Measurements from ENCODE around the gene ADSS1.

ADSS1 gene

DNA sequence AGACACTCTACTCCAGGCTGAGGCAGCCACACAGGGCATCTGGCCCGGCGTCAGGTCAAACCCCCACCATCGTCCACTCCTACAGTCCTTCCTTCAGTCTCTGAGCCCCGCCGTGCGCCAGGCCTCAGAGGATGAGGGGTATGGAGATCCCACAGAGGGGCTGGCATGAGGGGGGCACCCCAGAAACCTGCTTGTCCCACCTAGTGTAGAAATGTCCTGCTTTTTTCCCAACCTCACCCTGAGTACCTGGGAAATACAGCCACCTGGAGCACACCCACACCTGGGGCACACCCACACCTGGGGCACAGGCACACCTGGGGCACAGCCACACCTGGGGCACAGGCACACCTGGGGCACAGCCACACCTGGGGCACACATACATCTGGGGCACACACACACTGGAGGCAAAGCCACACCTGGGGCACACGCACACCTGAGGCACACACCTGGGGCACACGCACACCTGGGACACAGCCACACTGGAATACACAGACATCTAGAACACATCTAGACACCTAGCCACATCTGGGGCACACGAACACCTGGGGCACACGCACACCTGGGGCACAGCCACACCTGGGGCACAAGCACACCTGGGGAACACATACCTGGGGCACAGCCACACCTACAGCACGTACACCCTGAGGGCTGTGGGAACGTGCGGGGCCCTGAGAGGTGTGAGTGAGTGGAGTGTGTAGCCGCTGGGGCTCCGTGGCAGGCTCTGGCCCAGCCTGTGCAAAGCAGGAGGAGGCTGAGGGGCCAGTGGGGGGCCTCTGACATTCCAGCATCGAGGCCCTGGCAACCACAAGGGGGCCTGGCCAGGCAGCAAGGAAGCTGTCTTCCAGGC lies 53.2 kb downstream of the ADSS1 start:
- Mint-ChIP-seq H3K27ac (no peak overlapping the region), H3K4me1 (no peaks in the 10 kb centered on the region), H3K27me3 (ENCODE audit: low read depth, poor library complexity) (no peaks in the 10 kb centered on the region), H3K36me3 (ENCODE audit: low read depth) (peaks cover 7% of the 10 kb centered on the region), H3K4me3 (no peak overlapping the region), H3K9me3 (no peaks in the 10 kb centered on the region)
- TF ChIP-seq CTCF (IDR thresholded peaks at IDR 0.05) = no peak
- DNase-seq = no peak

- Mint-ChIP-seq H3K36me3 (ENCODE audit: low read depth) (peaks cover under 1% of the 10 kb centered on the region), H3K27me3 (ENCODE audit: low read depth, poor library complexity) (no peaks in the 10 kb centered on the region), H3K9me3 (no peaks in the 10 kb centered on the region), H3K27ac (no peak overlapping the region), H3K4me3 (no peak overlapping the region), H3K4me1 (no peaks in the 10 kb centered on the region)
- no peak for TF ChIP-seq CTCF (IDR thresholded peaks at IDR 0.05)
- DNase-seq = no peak
Observed at GRCh38 chr14:104777808-104778249, 53.8 kb downstream of the ADSS1 start.

DNA sequence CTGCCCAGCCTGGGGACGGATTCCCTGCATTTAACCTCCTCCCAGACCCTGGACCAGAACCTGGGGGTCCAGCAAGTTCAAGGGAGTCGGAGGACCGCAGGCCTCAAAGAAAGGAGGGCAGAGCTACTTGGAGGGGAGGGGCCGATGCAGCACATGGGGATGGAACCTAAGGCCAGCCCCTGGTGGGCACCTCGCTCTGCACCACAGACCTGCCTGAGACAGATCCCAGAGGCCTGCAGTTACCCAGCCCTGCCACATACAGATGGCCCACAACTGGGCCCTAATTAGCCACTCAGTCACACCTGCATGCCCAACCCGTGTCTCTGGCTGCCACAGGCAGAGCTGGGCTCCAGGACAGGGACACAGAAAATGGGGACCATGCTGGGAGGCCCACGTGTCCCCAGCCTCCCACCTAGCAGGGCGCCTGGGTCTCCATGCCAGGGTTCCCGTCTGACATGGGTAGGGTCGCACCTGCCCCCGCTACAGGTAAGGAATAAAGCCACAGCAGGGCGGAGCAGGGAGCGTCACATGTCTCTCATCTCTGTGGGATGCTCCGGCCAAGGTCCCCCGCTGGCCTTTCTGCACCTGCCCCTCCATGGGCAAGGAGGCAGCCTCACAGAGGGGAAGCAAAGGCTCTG lies 54.8 kb downstream of the ADSS1 start:
- no peak for TF ChIP-seq CTCF (IDR thresholded peaks at IDR 0.05)
- Mint-ChIP-seq H3K9me3 (no peaks in the 10 kb centered on the region), H3K4me1 (no peaks in the 10 kb centered on the region), H3K27me3 (ENCODE audit: low read depth, poor library complexity) (no peaks in the 10 kb centered on the region), H3K36me3 (ENCODE audit: low read depth) (no peaks in the 10 kb centered on the region), H3K27ac (no peak overlapping the region), H3K4me3 (no peak overlapping the region)
- no peak for DNase-seq

DNA sequence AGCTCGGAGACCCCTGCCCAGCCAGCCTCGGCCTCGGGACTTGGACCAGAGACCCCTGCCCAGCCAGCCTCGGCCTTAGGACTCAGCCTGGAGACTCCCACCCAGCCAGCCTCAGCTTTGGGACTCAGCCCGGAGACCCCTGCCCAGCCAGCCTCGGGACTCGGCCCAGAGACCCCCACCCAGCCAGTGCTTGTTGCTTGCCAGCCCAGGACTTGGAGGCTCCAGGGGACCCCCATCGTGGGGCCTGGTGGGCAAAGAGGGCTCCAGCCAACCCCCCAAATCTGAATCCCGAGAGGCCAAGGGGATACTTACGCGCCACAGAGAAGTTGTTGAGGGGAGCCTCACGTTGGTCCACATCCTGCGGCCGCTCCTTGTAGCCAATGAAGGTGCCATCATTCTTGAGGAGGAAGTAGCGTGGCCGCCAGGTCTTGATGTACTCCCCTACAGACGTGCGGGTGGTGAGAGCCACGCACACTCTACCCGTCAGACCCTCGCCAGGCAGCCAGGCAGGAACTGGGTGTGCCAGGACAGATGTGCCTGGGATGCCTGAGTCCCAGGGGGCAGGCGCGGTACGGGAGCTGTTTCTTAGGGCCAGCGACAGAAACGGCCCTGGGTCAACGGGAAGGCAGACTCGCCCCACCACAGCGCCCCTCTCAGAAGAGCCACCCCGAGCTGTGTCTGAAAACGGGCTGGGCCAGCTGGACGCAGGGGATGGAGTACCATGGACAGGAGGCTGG lies 55.9 kb downstream of the ADSS1 start:
- Mint-ChIP-seq H3K4me3 (no peak overlapping the region), H3K36me3 (ENCODE audit: low read depth) (no peaks in the 10 kb centered on the region), H3K9me3 (no peaks in the 10 kb centered on the region), H3K27ac (no peak overlapping the region), H3K4me1 (no peaks in the 10 kb centered on the region), H3K27me3 (ENCODE audit: low read depth, poor library complexity) (no peaks in the 10 kb centered on the region)
- no peak for TF ChIP-seq CTCF (IDR thresholded peaks at IDR 0.05)
- no peak for DNase-seq

DNA sequence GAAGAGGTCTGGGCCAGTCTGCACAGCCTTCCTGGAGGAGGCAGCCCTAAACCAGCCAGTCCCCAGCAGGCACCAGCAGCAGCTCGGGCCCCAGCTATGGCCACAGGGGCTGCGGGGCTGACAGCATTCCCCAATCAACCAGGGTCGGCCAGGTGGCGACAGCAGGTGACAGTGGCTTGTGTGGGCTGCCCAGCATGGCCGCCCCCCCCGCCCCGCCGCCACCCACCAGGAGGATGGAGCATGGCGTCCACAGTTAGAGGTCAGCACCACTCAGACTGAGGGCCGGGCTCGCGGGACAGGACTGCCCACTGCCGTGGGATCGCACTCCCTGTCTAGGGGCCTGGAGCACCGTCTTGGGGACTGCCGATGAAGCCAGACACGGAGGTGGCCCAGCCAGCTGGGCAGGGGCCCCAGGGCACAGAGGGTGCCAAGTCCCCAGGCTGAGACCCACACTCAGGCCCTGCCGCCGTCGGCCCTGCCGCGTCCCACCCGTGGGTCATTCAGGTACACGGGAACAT lies 56.5 kb downstream of the ADSS1 start:
- Mint-ChIP-seq H3K27me3 (ENCODE audit: low read depth, poor library complexity) (no peaks in the 10 kb centered on the region), H3K9me3 (no peaks in the 10 kb centered on the region), H3K4me3 (no peak overlapping the region), H3K4me1 (no peaks in the 10 kb centered on the region), H3K36me3 (ENCODE audit: low read depth) (no peaks in the 10 kb centered on the region), H3K27ac (no peak overlapping the region)
- no peak for TF ChIP-seq CTCF (IDR thresholded peaks at IDR 0.05)
- DNase-seq = no peak

All from nephron progenitor cell (in vitro differentiated cells).